Measurements from ENCODE around the gene BAZ2A. TPM values are rescaled to one million over a fixed set of nuclear protein-coding genes. Genes with fewer than 3 reads are reported as not detected.

The BAZ2A gene
- total RNA-seq, 1 experiment from 2014 or later: 106 TPM

- ChIA-PET POLR2A (interaction anchor here (3.3 kb wide), 1 partner anchor 8 kb away, joined by 23 read pairs; no protein-coding TSS in a partner anchor), CTCF (interaction anchor here (3.2 kb wide), 1 partner anchor 8 kb away, joined by 19 read pairs; no protein-coding TSS in a partner anchor), RAD21 (ENCODE audit: low non-redundant PET in 1 of 2, low total read pairs in 2 of 2, uncharacterized antibody in 2 of 2, unreplicated experiment in 2 of 2) (no interaction called here)
- Histone ChIP-seq H3K27ac (ENCODE audit: low read depth, low read length) (peak overlapping the region; percentile 78), H3K9me3 (ENCODE audit: control insufficient read depth in 1 of 2, insufficient read depth in 1 of 2, low read depth in 1 of 2, low read length in 2 of 2) (no peaks in the 10 kb centered on the region), H3K9me2 (ENCODE audit: insufficient read depth) (no peaks in the 10 kb centered on the region), H3K9ac (ENCODE audit: low read length) (peak overlapping the region; percentile 96), H3K4me1 (ENCODE audit: control insufficient read depth in 1 of 2, insufficient read depth in 2 of 2, low read length in 2 of 2) (peaks cover 2 to 19% of the 10 kb centered on the region in 2 experiments; a peak in 3 of 4 replicates), H4K20me1 (ENCODE audit: insufficient read depth) (peaks cover 21% of the 10 kb centered on the region; the same call in 1 of the 2 replicates), H3K27me3 (ENCODE audit: insufficient read depth, low read length) (no peaks in the 10 kb centered on the region), H3K36me3 (ENCODE audit: control insufficient read depth in 1 of 2, insufficient read depth in 2 of 2, low read length in 2 of 2) (peaks cover 39 to 41% of the 10 kb centered on the region in 2 experiments), H3K4me2 (ENCODE audit: low read length) (peak overlapping the region; percentile 80), H3K4me3 (replicated peaks in 1 of 2; ENCODE audit: low read depth in 1 of 2, low read length in 2 of 2) (peak overlapping the region; percentile 99 to 100), H2AFZ (ENCODE audit: low read depth, low read length, poor library complexity, severe bottlenecking) (no peak overlapping the region), H3K79me2 (ENCODE audit: insufficient read depth, low read length) (peaks cover 62% of the 10 kb centered on the region)
- ATAC-seq (no peak), DNase-seq (ENCODE audit: low read depth, low spot score) (no peak)
- no TSS peak for BruUV-seq (replicated peaks)
- intact Hi-C loops (cut with micrococcal nuclease): no loop called here
- TF ChIP-seq REST (IDR thresholded peaks at IDR 0.05; ENCODE audit: low read depth): no peak
- no peak for TF ChIP-seq YY1 (IDR thresholded peaks at IDR 0.05; ENCODE audit: extremely low read depth, insufficient replicate concordance, low read depth, low read length)
- no peak for TF ChIP-seq SP1 (IDR thresholded peaks at IDR 0.05; ENCODE audit: low read depth)
- TF ChIP-seq ZNF274 (IDR thresholded peaks at IDR 0.05; ENCODE audit: low read depth, low read length): no peak
- no peak for TF ChIP-seq TCF7L2 (IDR thresholded peaks at IDR 0.05; ENCODE audit: borderline replicate concordance, extremely low read depth, insufficient read depth, insufficient read length)
- TF ChIP-seq RAD21 (IDR thresholded peaks at IDR 0.05; ENCODE audit: low read depth): no peak
- TF ChIP-seq EZH2 (IDR thresholded peaks at IDR 0.05): no peak
- TF ChIP-seq SRF (IDR thresholded peaks at IDR 0.05; ENCODE audit: low read depth): no peak
- no peak for TF ChIP-seq EZH2phosphoT487 (IDR thresholded peaks at IDR 0.05; ENCODE audit: borderline replicate concordance)
- no peak for TF ChIP-seq POLR2AphosphoS5 (IDR thresholded peaks at IDR 0.05; ENCODE audit: low read depth, low read length)
- no peak for TF ChIP-seq CTCF (IDR thresholded peaks at IDR 0.05 in 2 of 3, conservative IDR thresholded peaks at IDR 0.05 in 1 of 3; ENCODE audit: borderline replicate concordance in 1 of 3, insufficient read depth in 1 of 3, low read depth in 2 of 3, low read length in 2 of 3)
- TF ChIP-seq ZBTB33 (IDR thresholded peaks at IDR 0.05; ENCODE audit: extremely low read depth, insufficient replicate concordance, low read length): no peak
- no peak for TF ChIP-seq MAX (IDR thresholded peaks at IDR 0.05)
- no peak for TF ChIP-seq JUND (IDR thresholded peaks at IDR 0.05)
- no peak for TF ChIP-seq SIN3A (IDR thresholded peaks at IDR 0.05; ENCODE audit: low read depth)
- no peak for TF ChIP-seq EGR1 (IDR thresholded peaks at IDR 0.05; ENCODE audit: low read depth)
- no peak for TF ChIP-seq ZFX (IDR thresholded peaks at IDR 0.05)
Observed at GRCh38 chr12:56644654-56645053, 14.5 kb upstream of the BAZ2A start.
